Skeletal muscle cell (primary cell): ENCODE data around the gene FLNA.
"Not testable (repeated sequence)": the region's sequence is repeated elsewhere in the genome, so short reads cannot be mapped to it uniquely, and the experiment has no call there.

Experiments used
- DNase-seq: peaks from one replicate; pipeline ENCODE4 v3.0.0-alpha.2; 2010; ENCODE audit warnings: low read depth
- H3K4me3 ChIP-seq: 2 replicates; pipeline ENCODE4 v1.5.1; 2011; ENCODE audit warnings: low read depth, mild to moderate bottlenecking, control low read depth, low read length, moderate library complexity

Gene FLNA

GRCh38 chrX:154374313-154375155 is at the start of gene FLNA:
FLNA (minus strand) TSS chrX:154374634; CDS start chrX:154371245, 3,389 bp downstream.
- peak within 1 kb of the TSS; percentile 51 for H3K4me3 ChIP-seq
- DNase-seq, result no peak

- no peak overlapping the region for H3K4me3 ChIP-seq
Measured at GRCh38 chrX:154420402-154420756, 45.9 kb upstream of the FLNA start.

GRCh38 chrX:154419688-154420401 is 45.4 kb upstream of the FLNA start:
- no peak overlapping the region for H3K4me3 ChIP-seq
- DNase-seq, result no peak

More at GRCh38 chrX:154420402-154420756, 45.9 kb upstream of the FLNA start:
- DNase-seq, result no peak

- DNase-seq, result no peak
- no peak overlapping the region for H3K4me3 ChIP-seq
Measured at GRCh38 chrX:154419189-154419588, 44.8 kb upstream of the FLNA start.

GRCh38 chrX:154417157-154417556 is 42.7 kb upstream of the FLNA start:
- no peak for DNase-seq
- H3K4me3 ChIP-seq, result no peak overlapping the region

GRCh38 chrX:154413142-154413541 is 38.7 kb upstream of the FLNA start:
- no peak for DNase-seq
- no peak overlapping the region for H3K4me3 ChIP-seq

- DNase-seq, result no peak
- H3K4me3 ChIP-seq, result peak overlapping the region; percentile 64
Measured at GRCh38 chrX:154412468-154412867, 38.0 kb upstream of the FLNA start.

- DNase-seq, result no peak
- H3K4me3 ChIP-seq, result peak overlapping the region; percentile 64
Measured at GRCh38 chrX:154411981-154412340, 37.5 kb upstream of the FLNA start.

GRCh38 chrX:154409222-154409871 is 34.9 kb upstream of the FLNA start, which contains the start of gene DNASE1L1:
DNASE1L1 (minus strand) TSS chrX:154409254; CDS start chrX:154405568, 3,686 bp downstream.
- peak; percentile 71 for DNase-seq

GRCh38 chrX:154408659-154409221 is 34.3 kb upstream of the FLNA start:
- DNase-seq, result no peak
- H3K4me3 ChIP-seq, result peak overlapping the region; percentile 56

More at GRCh38 chrX:154409222-154409871, 34.9 kb upstream of the FLNA start, which contains the start of gene DNASE1L1:
- peak within 1 kb of the TSS; percentile 56 for H3K4me3 ChIP-seq

GRCh38 chrX:154404625-154405192 is 30.3 kb upstream of the FLNA start:
- DNase-seq, result no peak
- H3K4me3 ChIP-seq, result no peak overlapping the region

- no peak for DNase-seq
- H3K4me3 ChIP-seq, result no peak overlapping the region
Measured at GRCh38 chrX:154403858-154404257, 29.4 kb upstream of the FLNA start.

- DNase-seq, result no peak
- H3K4me3 ChIP-seq, result no peak overlapping the region
Measured at GRCh38 chrX:154403192-154403591, 28.8 kb upstream of the FLNA start.

- no peak for DNase-seq
- no peak overlapping the region for H3K4me3 ChIP-seq
Measured at GRCh38 chrX:154402622-154403127, 28.2 kb upstream of the FLNA start.

- DNase-seq, result no peak
Measured at GRCh38 chrX:154401918-154402621, 27.6 kb upstream of the FLNA start.

GRCh38 chrX:154401045-154401799 is 26.8 kb upstream of the FLNA start:
- no peak for DNase-seq
- H3K4me3 ChIP-seq, result no peak overlapping the region

More at GRCh38 chrX:154401918-154402621, 27.6 kb upstream of the FLNA start:
- H3K4me3 ChIP-seq, result no peak overlapping the region

GRCh38 chrX:154400369-154400817 is 26.0 kb upstream of the FLNA start:
- peak overlapping the region; percentile 70 for H3K4me3 ChIP-seq
- DNase-seq, result not testable (repeated sequence)
